ENCODE measurements around the gene METTL16. TPM values are rescaled to one million over a fixed set of nuclear protein-coding genes. Genes with fewer than 3 reads are reported as not detected.
A peak's percentile ranks its signal among the peaks of the same experiment; 100 is the strongest.

METTL16 gene
- total RNA-seq, 2 experiments from 2014 or later, result 26.6 to 41.5 TPM

DNA sequence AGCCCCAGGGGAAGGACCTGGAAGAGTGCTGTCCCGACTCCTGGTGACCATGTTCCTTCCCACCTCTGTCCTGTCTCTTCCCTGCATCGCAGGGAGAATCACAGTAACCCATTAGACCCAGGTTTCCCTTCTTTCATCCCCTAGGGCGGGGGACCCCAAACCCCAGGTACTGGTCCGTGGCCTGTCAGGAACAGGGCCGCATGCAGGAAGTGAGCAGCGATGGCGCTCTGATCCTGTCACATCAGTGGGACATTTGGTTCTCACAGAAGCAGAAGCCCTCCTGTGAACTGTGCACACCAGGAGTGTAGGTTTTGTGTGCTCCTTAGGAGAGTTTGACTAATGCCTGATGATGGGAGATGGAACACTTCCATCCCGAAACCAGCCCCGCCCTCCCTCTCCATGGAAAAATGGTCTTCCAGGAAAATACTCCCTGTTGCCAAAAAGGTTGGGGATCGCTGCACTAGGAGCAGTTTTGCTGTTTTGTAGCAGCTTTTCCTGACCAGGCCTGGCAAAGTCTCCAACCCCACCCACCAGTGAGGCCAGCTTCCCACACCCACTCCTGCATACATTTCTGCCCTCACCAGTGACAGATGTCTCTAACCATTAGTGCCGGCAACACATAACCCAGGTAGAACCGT is 121.4 kb downstream of the METTL16 start:
- no peaks in the 10 kb centered on the region for H3K9me2 ChIP-seq (ENCODE audit: insufficient read depth, low read length)
- 0 out of 2 replicates have a peak overlapping the region, but pooled peaks have one; percentile 94 for H3K4me2 ChIP-seq (ENCODE audit: low read length)
- no peak overlapping the region for H2AFZ ChIP-seq (ENCODE audit: low read length)
- H3K36me3 ChIP-seq (ENCODE audit: insufficient read depth, low read length), result 0 out of 2 replicates have a peak, but pooled peaks cover 7% of the 10 kb centered on the region
- intact Hi-C loops (cut with micrococcal nuclease; ENCODE audit: unreplicated experiment), result no loop called here
- DNase-seq (ENCODE audit: low spot score), result no peak
- BruUV-seq (replicated peaks), result no TSS peak
- no peak for TF ChIP-seq EZH2phosphoT487 (IDR thresholded peaks at IDR 0.05; ENCODE audit: borderline replicate concordance, low read depth, low read length)
- no peak for TF ChIP-seq CTCF (conservative IDR thresholded peaks at IDR 0.05; ENCODE audit: low read length)
- ChIA-PET CTCF (ENCODE audit: unreplicated experiment) (no interaction called here), POLR2A (no interaction called here)
- no peaks in the 10 kb centered on the region for H3K9me3 ChIP-seq (ENCODE audit: low read length)
- peaks cover 10% of the 10 kb centered on the region; the same call in 1 of the 2 replicates for H3K79me2 ChIP-seq (ENCODE audit: insufficient read depth, low read depth, low read length)
- no peaks in the 10 kb centered on the region for H4K20me1 ChIP-seq (ENCODE audit: insufficient read depth, low read length)
- H3K4me3 ChIP-seq (ENCODE audit: low read depth, low read length, poor library complexity, severe bottlenecking), result no peak overlapping the region
- H3K4me1 ChIP-seq (ENCODE audit: insufficient read depth, low read length, poor library complexity, severe bottlenecking), result peaks cover 26% of the 10 kb centered on the region
- no peak overlapping the region for H3K27ac ChIP-seq (ENCODE audit: low read depth, low read length, poor library complexity, severe bottlenecking)

DNA sequence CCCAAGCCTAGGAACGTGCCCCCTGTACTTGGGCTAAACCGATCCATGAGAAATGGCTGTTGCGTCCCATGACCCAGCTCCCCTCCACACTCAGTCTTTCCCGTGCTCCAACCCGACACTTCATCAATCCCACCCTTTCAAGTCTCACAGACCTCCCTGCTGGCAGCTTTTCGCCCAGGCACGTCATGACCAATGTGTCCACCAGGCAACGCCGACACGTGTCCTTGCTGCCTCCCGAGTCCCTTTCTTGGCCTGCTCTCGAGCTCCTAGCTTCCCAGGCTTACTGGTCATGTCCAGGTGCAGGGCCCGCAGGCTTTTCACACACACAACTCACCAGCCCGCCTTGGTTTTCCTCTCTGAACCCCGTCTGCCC is 123.0 kb downstream of the METTL16 start:
- CTCF ChIA-PET (ENCODE audit: unreplicated experiment), result no interaction called here
- BruUV-seq (replicated peaks), result no TSS peak

More for the DNA sequence above, 123.0 kb downstream of the METTL16 start:
- no peak overlapping the region for H3K27ac ChIP-seq (ENCODE audit: low read depth, low read length, poor library complexity, severe bottlenecking)
- no peaks in the 10 kb centered on the region for H4K20me1 ChIP-seq (ENCODE audit: insufficient read depth, low read length)
- 0 out of 2 replicates have a peak, but pooled peaks cover 7% of the 10 kb centered on the region for H3K36me3 ChIP-seq (ENCODE audit: insufficient read depth, low read length)
- no peak overlapping the region for H3K4me3 ChIP-seq (ENCODE audit: low read depth, low read length, poor library complexity, severe bottlenecking)
- H3K9me3 ChIP-seq (ENCODE audit: low read length), result no peaks in the 10 kb centered on the region
- no peaks in the 10 kb centered on the region for H3K9me2 ChIP-seq (ENCODE audit: insufficient read depth, low read length)
- POLR2A ChIA-PET, result no interaction called here
- no peak overlapping the region for H3K4me2 ChIP-seq (ENCODE audit: low read length)
- no peak for DNase-seq (ENCODE audit: low spot score)
- intact Hi-C loops (cut with micrococcal nuclease; ENCODE audit: unreplicated experiment), result no loop called here
- peaks cover 10% of the 10 kb centered on the region; the same call in 1 of the 2 replicates for H3K79me2 ChIP-seq (ENCODE audit: insufficient read depth, low read depth, low read length)
- TF ChIP-seq CTCF (conservative IDR thresholded peaks at IDR 0.05; ENCODE audit: low read length), result no peak
- TF ChIP-seq EZH2phosphoT487 (IDR thresholded peaks at IDR 0.05; ENCODE audit: borderline replicate concordance, low read depth, low read length), result no peak
- peaks cover 16% of the 10 kb centered on the region for H3K4me1 ChIP-seq (ENCODE audit: insufficient read depth, low read length, poor library complexity, severe bottlenecking)
- no peak overlapping the region for H2AFZ ChIP-seq (ENCODE audit: low read length)
